Measurements from ENCODE around the gene LY6G5B. TPM values are rescaled to one million over a fixed set of nuclear protein-coding genes. Genes with fewer than 3 reads are reported as not detected.

LY6G5B gene
- total RNA-seq, 4 donors from 2014 or later: 0.10 to 9.3 (median 3.9) TPM

GRCh38 chr6:31721351-31722020 is 51.7 kb downstream of the LY6G5B start, which contains the start of gene LY6G6C:
LY6G6C (minus strand) TSS chr6:31721746; CDS start chr6:31721679, 67 bp downstream.
- TF ChIP-seq POLR2A (IDR thresholded peaks at IDR 0.05) (no peak), EP300 (IDR thresholded peaks at IDR 0.05) (no peak), CTCF (IDR thresholded peaks at IDR 0.05) (no peak), POLR2AphosphoS5 (IDR thresholded peaks at IDR 0.05) (no peak)
- Histone ChIP-seq H3K36me3 (peaks cover 0 to 17% of the 10 kb centered on the region in 2 donors), H3K27ac (no peak within 1 kb of the TSS), H3K4me3 (no peak within 1 kb of the TSS), H3K4me1 (peaks cover 0 to 4% (median 0%) of the 10 kb centered on the region in 3 donors), H3K27me3 (no peaks in the 10 kb centered on the region), H3K9me3 (no peaks in the 10 kb centered on the region)
- 79 to 83% methylated on average over 3 of the region's 4 CpGs for WGBS, 2 donors (ENCODE audit: low coverage in 1 of 2)
- no peak for ATAC-seq

- H3K27me3 ChIP-seq: no peaks in the 10 kb centered on the region
- peaks cover 0 to 24% of the 10 kb centered on the region in 2 donors for H3K36me3 ChIP-seq
- no peaks in the 10 kb centered on the region for H3K9me3 ChIP-seq
- H3K4me3 ChIP-seq: no peak overlapping the region
- no peak overlapping the region for H3K27ac ChIP-seq
- WGBS, 2 donors (ENCODE audit: low coverage in 1 of 2): 80 to 100% methylated on average over 1 to 2 of the region's 3 CpGs
- TF ChIP-seq POLR2AphosphoS5 (IDR thresholded peaks at IDR 0.05) (no peak), POLR2A (IDR thresholded peaks at IDR 0.05) (no peak), CTCF (IDR thresholded peaks at IDR 0.05) (no peak), EP300 (IDR thresholded peaks at IDR 0.05) (no peak)
- H3K4me1 ChIP-seq: peaks cover 0 to 8% (median 0%) of the 10 kb centered on the region in 3 donors
- no peak for ATAC-seq
Observed at GRCh38 chr6:31722173-31722572, 52.4 kb downstream of the LY6G5B start.

Small RNA genes within 50 kb of the gene (small RNA-seq; reads per million reads assigned to genes)
- 0 reads per million in 4 donors for gene LY6G6D
- gene MIR4646: 0 to 0.37 (median 0) reads per million in 4 donors
- gene MIR6832: 0 reads per million in 4 donors
- 0 reads per million in 4 donors for gene RF00019
- 1.6 to 4.7 (median 3.9) reads per million in 4 donors for gene SNORA38

Other genes starting within 250 kb of the LY6G5B start
- gene MICB, start 171.8 kb upstream of the LY6G5B start, total RNA-seq: 1 to 10 TPM; 1.7 to 4.8 (median 2.0) TPM
- gene MCCD1, start 141.0 kb upstream of the LY6G5B start, total RNA-seq: not detected
- gene DDX39B, start 128.0 kb upstream of the LY6G5B start, total RNA-seq: 100 to 1,000 TPM; 125 to 327 (median 217) TPM
- 1 to 10 TPM; 1.3 to 5.7 (median 2.9) TPM for gene ATP6V1G2, start 123.4 kb upstream of the LY6G5B start, total RNA-seq
- 10 to 100 TPM; 21.3 to 44.2 (median 28.5) TPM for gene NFKBIL1, start 122.4 kb upstream of the LY6G5B start, total RNA-seq
- gene LTA, start 97.7 kb upstream of the LY6G5B start, total RNA-seq: not detected
- under 1 TPM in 1 of 4 donors, not detected in 3; 0.81 TPM for gene TNF, start 94.4 kb upstream of the LY6G5B start, total RNA-seq
- under 1 TPM in 1 of 4 donors, not detected in 3; 0.57 TPM for gene LTB, start 87.6 kb upstream of the LY6G5B start, total RNA-seq
- gene LST1, start 83.7 kb upstream of the LY6G5B start, total RNA-seq: 1 to 10 TPM; 1.4 to 7.7 (median 6.9) TPM
- not detected for gene NCR3, start 77.0 kb upstream of the LY6G5B start, total RNA-seq
- 10 to 100 TPM in 3 of 4 donors, 1 to 10 TPM in 1; 5.6 to 46.4 (median 21.3) TPM for gene AIF1, start 54.7 kb upstream of the LY6G5B start, total RNA-seq
- 100 to 1,000 TPM in 1 of 4 donors, 10 to 100 TPM in 3; 47.9 to 137 (median 76.2) TPM for gene PRRC2A, start 49.3 kb upstream of the LY6G5B start, total RNA-seq
- 100 to 1,000 TPM; 131 to 252 (median 190) TPM for gene BAG6, start 17.3 kb upstream of the LY6G5B start, total RNA-seq
- 1 to 10 TPM in 3 of 4 donors, under 1 TPM in 1; 0.62 to 7.4 (median 3.2) TPM for gene APOM, start 14.1 kb upstream of the LY6G5B start, total RNA-seq
- gene C6orf47, start 9.2 kb upstream of the LY6G5B start, total RNA-seq: 10 to 100 TPM; 30.0 to 40.0 (median 36.1) TPM
- 10 to 100 TPM; 17.1 to 22.3 (median 17.9) TPM for gene GPANK1, start 5.0 kb upstream of the LY6G5B start, total RNA-seq
- 100 to 1,000 TPM; 162 to 197 (median 167) TPM for gene CSNK2B, start 3.9 kb upstream of the LY6G5B start, total RNA-seq
- 1 to 10 TPM in 1 of 4 donors, under 1 TPM in 1, not detected in 2; 0.94 to 1.9 TPM for gene LY6G5C, start 11.1 kb downstream of the LY6G5B start, total RNA-seq
- gene ABHD16A, start 33.3 kb downstream of the LY6G5B start, total RNA-seq: 10 to 100 TPM; 37.4 to 49.8 (median 47.2) TPM
- not detected for gene LY6G6F, start 36.9 kb downstream of the LY6G5B start, total RNA-seq
- gene LY6G6D, start 45.4 kb downstream of the LY6G5B start, total RNA-seq: not detected
- gene LY6G6C, start 51.8 kb downstream of the LY6G5B start, total RNA-seq: not detected
- gene MPIG6B, start 53.4 kb downstream of the LY6G5B start, total RNA-seq: under 1 TPM in 1 of 4 donors, not detected in 3; 0.54 TPM
- gene DDAH2, start 59.3 kb downstream of the LY6G5B start, total RNA-seq: 100 to 1,000 TPM in 2 of 4 donors, 10 to 100 TPM in 2; 75.6 to 127 (median 99.0) TPM
- 100 to 1,000 TPM; 191 to 427 (median 276) TPM for gene CLIC1, start 66.6 kb downstream of the LY6G5B start, total RNA-seq
- 10 to 100 TPM in 1 of 4 donors, 1 to 10 TPM in 3; 1.9 to 12.7 (median 6.7) TPM for gene MSH5, start 70.0 kb downstream of the LY6G5B start, total RNA-seq
- 1 to 10 TPM in 1 of 4 donors, under 1 TPM in 1, not detected in 2; 0.93 to 1.1 TPM for gene SAPCD1, start 92.7 kb downstream of the LY6G5B start, total RNA-seq
- gene VWA7, start 107.4 kb downstream of the LY6G5B start, total RNA-seq: under 1 TPM; 0.12 to 0.54 (median 0.31) TPM
- gene VARS1, start 125.8 kb downstream of the LY6G5B start, total RNA-seq: 10 to 100 TPM; 25.4 to 50.6 (median 29.9) TPM
- gene LSM2, start 137.0 kb downstream of the LY6G5B start, total RNA-seq: 10 to 100 TPM; 18.0 to 31.7 (median 28.5) TPM
- 1 to 10 TPM; 1.9 to 3.9 (median 2.6) TPM for gene HSPA1L, start 145.3 kb downstream of the LY6G5B start, total RNA-seq
- 100 to 1,000 TPM; 287 to 496 (median 351) TPM for gene HSPA1A, start 145.6 kb downstream of the LY6G5B start, total RNA-seq
- 100 to 1,000 TPM; 198 to 260 (median 219) TPM for gene HSPA1B, start 157.8 kb downstream of the LY6G5B start, total RNA-seq
- gene NEU1, start 192.8 kb downstream of the LY6G5B start, total RNA-seq: 10 to 100 TPM; 28.2 to 39.1 (median 30.5) TPM
- gene SLC44A4, start 209.0 kb downstream of the LY6G5B start, total RNA-seq: 1 to 10 TPM in 2 of 4 donors, not detected in 2; 1.1 to 4.5 TPM
- gene EHMT2, start 227.7 kb downstream of the LY6G5B start, total RNA-seq: 10 to 100 TPM; 29.5 to 43.4 (median 35.5) TPM
- gene ZBTB12, start 232.1 kb downstream of the LY6G5B start, total RNA-seq: 1 to 10 TPM in 2 of 4 donors, under 1 TPM in 2; 0.40 to 2.0 (median 0.86) TPM